ENCODE results near the gene TMCO4. TPM values are rescaled to one million over a fixed set of nuclear protein-coding genes. Genes with fewer than 3 reads are reported as not detected.

The TMCO4 gene
- total RNA-seq, 1 donor from 2014 or later = 18.7 TPM

DNA sequence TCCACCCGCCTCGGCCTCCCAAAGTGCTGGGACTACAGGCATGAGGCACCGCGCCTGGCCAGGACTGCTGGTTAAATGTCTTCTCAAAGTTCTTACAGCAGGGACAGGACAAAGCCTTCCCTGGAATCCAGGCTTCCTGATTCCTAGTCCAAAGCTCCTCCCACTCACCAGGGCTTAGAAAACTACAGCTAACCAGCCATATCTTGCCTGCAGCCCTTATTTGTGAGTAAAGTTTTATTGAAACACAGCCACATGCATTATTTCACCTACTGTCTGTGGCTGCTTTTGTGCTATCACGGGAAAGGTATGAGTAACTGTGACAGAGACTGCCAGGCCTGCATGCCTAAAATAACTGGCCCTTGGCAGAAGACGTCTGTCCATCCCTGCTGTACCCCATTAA is 24.4 kb downstream of the TMCO4 start:
- ATAC-seq = no peak

- ATAC-seq = no peak
Measured at GRCh38 chr1:19774180-19774785, 25.4 kb downstream of the TMCO4 start.

- no peak for ATAC-seq
Measured at GRCh38 chr1:19773485-19773884, 26.2 kb downstream of the TMCO4 start.

GRCh38 chr1:19772053-19772452 is 27.7 kb downstream of the TMCO4 start:
- ATAC-seq = no peak

DNA sequence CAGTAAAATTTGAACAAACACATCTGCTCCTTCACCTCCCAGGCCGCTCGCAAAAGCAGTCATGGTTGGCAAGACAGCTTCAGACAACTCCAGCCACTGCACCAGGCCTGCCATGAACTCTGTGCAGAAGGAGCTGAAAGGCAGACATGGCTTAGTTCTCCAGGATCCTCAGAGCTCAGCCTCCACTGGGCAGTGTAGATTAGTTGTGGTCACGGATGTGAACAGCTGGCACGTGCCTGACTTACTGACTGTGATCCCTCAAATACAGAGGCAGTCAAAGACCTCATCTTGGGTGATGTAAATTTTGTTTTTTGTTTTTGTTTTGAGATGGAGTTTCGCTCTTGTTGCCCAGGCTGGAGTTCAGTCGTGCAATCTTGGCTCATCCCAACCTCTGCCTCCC is 28.4 kb downstream of the TMCO4 start:
- no peak for ATAC-seq

- no peak for ATAC-seq
Measured at GRCh38 chr1:19770436-19771190, 29.1 kb downstream of the TMCO4 start.

GRCh38 chr1:19769211-19769932 is 30.3 kb downstream of the TMCO4 start:
- ATAC-seq = no peak

- ATAC-seq = no peak
Measured at GRCh38 chr1:19768353-19769210, 31.1 kb downstream of the TMCO4 start.

- ATAC-seq = peak; percentile 77
Measured at GRCh38 chr1:19765623-19766022, 34.1 kb downstream of the TMCO4 start.

GRCh38 chr1:19764848-19765247 is 34.9 kb downstream of the TMCO4 start:
- peak; percentile 33 for ATAC-seq

DNA sequence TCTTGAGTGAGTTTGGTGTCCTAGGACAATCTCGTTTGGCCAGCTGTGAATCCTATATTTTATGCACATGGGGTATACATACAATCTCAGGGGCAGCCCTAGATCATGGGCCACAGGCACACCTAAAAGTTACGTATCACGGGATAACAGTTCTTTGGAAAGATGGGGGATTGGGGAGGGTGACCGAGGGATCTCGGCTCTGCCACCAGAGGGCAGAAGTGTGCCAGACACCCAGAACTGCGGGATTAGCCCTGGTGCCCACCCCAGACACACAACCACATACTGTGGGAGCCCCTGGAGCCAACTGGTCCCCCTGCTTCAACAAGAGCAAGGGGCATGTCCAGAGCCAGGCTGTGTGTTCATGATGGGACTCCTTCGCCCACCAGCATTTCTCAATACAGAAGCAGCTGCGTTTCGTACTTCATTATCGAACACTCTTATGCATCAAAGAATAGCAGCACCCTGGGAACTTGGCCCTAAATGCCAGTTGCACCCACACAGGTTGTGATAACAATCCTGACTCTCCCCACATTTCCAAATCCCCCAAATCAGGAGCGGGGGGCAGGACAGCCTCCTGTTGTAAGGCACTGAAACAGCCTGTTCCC is 37.4 kb downstream of the TMCO4 start:
- ATAC-seq = no peak

DNA sequence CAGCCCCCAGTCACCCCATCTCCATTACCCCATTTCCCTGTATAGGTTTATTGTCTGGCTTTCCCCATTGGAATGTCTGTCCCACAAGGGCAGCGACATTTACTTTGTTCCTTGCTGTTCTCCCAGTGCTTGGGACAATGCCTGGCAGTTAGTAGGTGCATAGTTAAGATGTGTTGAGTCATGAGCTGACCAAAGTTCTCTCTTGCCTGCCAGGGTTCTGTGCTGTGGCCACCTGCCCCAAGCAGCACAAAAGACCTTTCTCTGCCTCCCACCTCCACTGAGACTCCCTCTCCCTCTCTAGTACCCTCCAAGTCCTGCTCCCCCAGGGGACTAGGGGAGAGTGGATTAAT is 40.0 kb downstream of the TMCO4 start:
- ATAC-seq = no peak

- peak; percentile 57 for ATAC-seq
Measured at GRCh38 chr1:19758227-19758830, 41.4 kb downstream of the TMCO4 start.

DNA sequence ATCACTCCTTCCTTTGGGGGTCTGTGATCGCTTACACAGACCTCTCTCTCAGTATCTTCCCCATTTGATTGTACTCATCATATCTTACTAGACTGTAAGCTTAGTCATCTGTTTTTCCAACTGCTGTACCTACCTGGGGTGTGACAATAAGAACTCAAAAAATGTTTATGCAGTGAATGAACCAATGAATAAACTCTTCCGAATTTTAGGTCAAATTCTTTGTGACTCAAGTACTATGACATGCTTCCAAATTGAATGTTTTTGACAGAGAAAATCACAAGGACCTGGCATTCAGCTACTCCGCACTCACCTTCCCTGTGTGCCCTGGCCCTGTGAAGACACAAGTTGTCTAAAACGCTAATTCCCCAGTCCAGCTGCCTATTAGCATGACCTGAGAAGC is 42.1 kb downstream of the TMCO4 start:
- no peak for ATAC-seq

DNA sequence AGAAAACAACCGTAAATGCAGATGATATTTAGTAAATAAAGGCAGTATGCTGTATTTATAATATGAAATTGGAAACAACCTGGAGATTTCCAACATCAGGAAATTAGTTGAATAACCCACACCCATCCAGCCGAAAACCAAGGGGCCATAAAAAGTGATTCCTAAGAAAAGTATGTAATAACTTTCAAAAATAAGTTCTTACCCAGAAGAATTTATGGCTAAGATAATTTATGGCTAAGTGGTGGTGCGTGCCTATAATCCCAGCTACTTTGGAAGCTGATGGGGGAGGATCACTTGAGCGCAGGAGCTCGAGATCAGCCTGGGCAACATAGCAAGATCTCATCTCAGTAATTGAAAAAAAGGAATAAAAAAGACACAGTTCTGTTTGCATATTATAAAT is 43.2 kb downstream of the TMCO4 start:
- ATAC-seq = no peak

GRCh38 chr1:19754482-19754881 is 45.2 kb downstream of the TMCO4 start:
- ATAC-seq = peak; percentile 76

DNA sequence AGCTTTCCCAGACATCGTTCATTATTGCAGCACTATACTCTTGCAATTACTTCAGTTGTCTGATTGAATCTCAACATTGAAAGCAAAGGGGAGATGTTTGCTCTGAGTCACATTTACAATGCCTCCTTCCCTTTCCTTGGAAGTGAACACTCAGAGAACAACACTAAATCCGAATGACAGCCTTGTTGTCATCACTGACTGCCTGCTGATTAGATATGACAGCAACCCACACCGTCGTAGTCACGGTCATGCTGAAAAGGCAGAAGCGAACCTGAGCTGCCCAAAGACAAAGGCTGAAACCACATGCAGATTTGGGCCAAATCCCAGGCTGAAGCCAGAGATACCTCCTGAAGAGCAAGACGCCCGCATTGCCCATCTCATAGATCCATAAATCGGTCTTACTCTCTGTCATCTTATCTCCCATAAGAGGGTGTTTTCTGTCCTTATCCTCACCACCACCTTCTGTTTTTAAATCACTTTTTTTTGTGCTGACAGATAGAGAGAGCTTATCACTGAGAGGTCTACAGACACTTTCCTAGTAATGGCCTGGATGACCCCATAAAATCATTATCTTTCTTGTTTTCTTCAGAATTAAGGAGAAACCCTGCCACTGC is 47.5 kb downstream of the TMCO4 start:
- ATAC-seq = no peak

GRCh38 chr1:19750882-19751276 is 48.8 kb downstream of the TMCO4 start:
- no peak for ATAC-seq

- ATAC-seq = no peak
Measured at GRCh38 chr1:19750101-19750881, 49.4 kb downstream of the TMCO4 start.

DNA sequence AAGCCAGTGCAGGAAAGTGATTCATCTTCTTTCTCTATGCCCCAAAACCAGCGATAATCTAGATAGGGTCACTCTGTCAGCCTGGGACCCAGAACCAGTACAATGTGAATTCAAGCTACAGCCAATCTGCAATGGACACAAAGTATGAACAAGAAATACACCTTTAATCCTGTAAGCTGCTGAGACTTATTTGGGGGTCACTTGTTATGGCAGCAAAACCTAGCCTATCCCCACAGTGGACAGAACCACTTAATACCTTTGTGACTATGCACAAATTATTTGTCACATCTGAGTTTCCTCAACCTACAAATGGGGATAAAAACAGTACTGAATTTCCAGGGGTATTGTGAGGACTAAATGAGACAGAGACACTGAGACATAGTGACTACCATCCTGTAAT is 50.0 kb downstream of the TMCO4 start:
- no peak for ATAC-seq

DNA sequence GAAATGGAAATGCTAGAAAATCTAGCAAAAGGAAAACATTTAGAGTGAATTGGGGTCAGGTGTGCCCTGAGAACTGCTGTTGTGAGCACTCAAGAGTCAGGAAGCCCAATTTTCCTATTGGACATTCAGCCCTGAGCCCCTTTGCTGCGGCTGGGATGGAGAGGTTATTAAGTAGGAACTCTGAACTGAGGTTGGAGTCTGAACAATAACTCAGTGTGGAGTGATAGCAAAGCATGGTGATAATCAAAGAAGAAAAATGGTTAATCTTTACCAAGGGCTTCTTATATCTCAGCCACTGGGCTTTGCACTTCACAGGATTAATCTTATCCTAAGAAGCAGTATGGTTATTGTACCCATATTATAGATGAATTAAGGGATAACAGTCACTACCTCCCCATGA is 52.0 kb downstream of the TMCO4 start:
- no peak for ATAC-seq

Data from esophagus mucosa (tissue), 1 donor.